HepG2 (cell line): ENCODE measurements around the gene CPXM1. TPM values are rescaled to one million over a fixed set of nuclear protein-coding genes. Genes with fewer than 3 reads are reported as not detected.

ENCODE experiments used
- ATF5 ChIP-seq: sonication (generic); formaldehyde crosslinking; IDR thresholded peaks from 2 replicates; pipeline ENCODE4 v1.4.0; 2020; ENCODE audit warnings: mild to moderate bottlenecking, low read depth, missing genetic modification reagents
- EHMT2 ChIP-seq: fragments of 200-600 bp; sonication (generic); IDR thresholded peaks from 2 replicates; pipeline ENCODE4 v1.7.0; 2017; ENCODE audit warnings: antibody characterized with exemption, low read depth, low read length, borderline replicate concordance
- ETV5 ChIP-seq: IDR thresholded peaks from 2 replicates; pipeline ENCODE4 v1.6.1; 2018; ENCODE audit warnings: missing biosample characterization, missing genetic modification reagents, inconsistent platforms, borderline replicate concordance
- NAIF1 ChIP-seq: sonication (generic); formaldehyde crosslinking; IDR thresholded peaks from 2 replicates; pipeline ENCODE4 v1.5.0; 2020; ENCODE audit warnings: mild to moderate bottlenecking, missing genetic modification reagents, borderline replicate concordance
- PRDM4 ChIP-seq: sonication (generic); formaldehyde crosslinking; IDR thresholded peaks from 2 replicates; pipeline ENCODE4 v1.9.0; 2021; ENCODE audit warnings: missing genetic modification reagents, borderline replicate concordance
- PREB ChIP-seq: sonication (generic); formaldehyde crosslinking; IDR thresholded peaks from 2 replicates; pipeline ENCODE4 v1.4.0; 2020; ENCODE audit warnings: missing genetic modification reagents
- RERE ChIP-seq: IDR thresholded peaks from 2 replicates; pipeline ENCODE4 v1.6.1; 2016; ENCODE audit warnings: low read depth, missing genetic modification reagents, missing compliant biosample characterization
- RFXAP ChIP-seq: sonication (generic); formaldehyde crosslinking; IDR thresholded peaks from 2 replicates; pipeline ENCODE4 v1.4.0; 2020; ENCODE audit warnings: missing genetic modification reagents, borderline replicate concordance
- ZBTB7A ChIP-seq: sonication (generic); formaldehyde crosslinking; IDR thresholded peaks from 2 replicates; pipeline ENCODE4 v1.8.0; 2022; ENCODE audit warnings: mild to moderate bottlenecking, missing genetic modification reagents
- ZGPAT ChIP-seq: IDR thresholded peaks from 2 replicates; pipeline ENCODE4 v1.6.1; 2016; ENCODE audit warnings: mild to moderate bottlenecking
- ZNF768 ChIP-seq: sonication (generic); formaldehyde crosslinking; IDR thresholded peaks from 2 replicates; pipeline ENCODE4 v1.4.0; 2020; ENCODE audit warnings: missing genetic modification reagents
- ZNF784 ChIP-seq: sonication (generic); formaldehyde crosslinking; IDR thresholded peaks from 2 replicates; pipeline ENCODE4 v1.5.1; 2020; ENCODE audit warnings: missing genetic modification reagents, mild to moderate bottlenecking, borderline replicate concordance
- ZNF800 ChIP-seq: sonication (generic); formaldehyde crosslinking; IDR thresholded peaks from 2 replicates; pipeline ENCODE4 v1.4.0; 2020; ENCODE audit warnings: missing genetic modification reagents
- ZSCAN9 ChIP-seq: IDR thresholded peaks from 2 replicates; pipeline ENCODE4 v1.6.1; 2016; ENCODE audit warnings: borderline replicate concordance
- polyA plus RNA-seq, 8 experiments: library from polyadenylated mRNA; depleted of rRNA in 3 of 8; stranded (reverse) in 7 of 8; unstranded in 1 of 8; fragments of >200 nt; fragmentation: Illumina TruSeq in 4 of 8; extraction: Trizol in 4 of 8; gene quantifications; 2 replicates each; pipeline versions ENCODE4 v1.2.1 to v1.2.3, GENCODE V29; 2011 to 2016; ENCODE audit warnings: low read depth in 4 of 8, missing spikeins in 1 of 8, mixed read lengths in 1 of 8; ENCODE audit not compliant: insufficient read depth in 1 of 8
- total RNA-seq, 5 experiments: library from RNA; depleted of rRNA; stranded (reverse); fragments of >200 nt; fragmentation: Illumina TruSeq; extraction: Trizol; gene quantifications; 2 replicates each; pipeline ENCODE4 v1.2.3, GENCODE V29; 2016; ENCODE audit warnings: low read depth in 1 of 5

The CPXM1 gene
- total and polyA plus RNA-seq, 2 of the 13 experiments (the other 11 are each of a cell fraction or from before 2014, with no cell fraction given): 0.07 TPM; not detected in 1

- TF ChIP-seq PREB (CRISPR knock-in tag) (no peak), RFXAP (no peak), ZNF800 (CRISPR knock-in tag) (no peak), ATF5 (CRISPR knock-in tag) (no peak), ETV5 (CRISPR knock-in tag) (peak; percentile 16; the same call in 1 of the 2 replicates), ZGPAT (CRISPR knock-in tag) (peak; percentile 29; the same call in 1 of the 2 replicates), ZSCAN9 (0 out of 2 replicates have a peak, but pooled peaks have one; percentile 11), RERE (CRISPR knock-in tag) (peak; percentile 60; the same call in 1 of the 2 replicates), PRDM4 (no peak), ZBTB7A (no peak), ZNF768 (CRISPR knock-in tag) (no peak), NAIF1 (no peak), EHMT2 (no peak), ZNF784 (CRISPR knock-in tag) (no peak)
Observed at GRCh38 chr20:2751347-2751877, 49.0 kb downstream of the CPXM1 start (continued).
